Fibroblast of skin of back (primary cell): ENCODE data around the gene KDM1A.

ENCODE experiments used
- DNase-seq: peaks from one replicate; pipeline ENCODE4 v3.0.0-alpha.2; 2013

KDM1A gene

DNA sequence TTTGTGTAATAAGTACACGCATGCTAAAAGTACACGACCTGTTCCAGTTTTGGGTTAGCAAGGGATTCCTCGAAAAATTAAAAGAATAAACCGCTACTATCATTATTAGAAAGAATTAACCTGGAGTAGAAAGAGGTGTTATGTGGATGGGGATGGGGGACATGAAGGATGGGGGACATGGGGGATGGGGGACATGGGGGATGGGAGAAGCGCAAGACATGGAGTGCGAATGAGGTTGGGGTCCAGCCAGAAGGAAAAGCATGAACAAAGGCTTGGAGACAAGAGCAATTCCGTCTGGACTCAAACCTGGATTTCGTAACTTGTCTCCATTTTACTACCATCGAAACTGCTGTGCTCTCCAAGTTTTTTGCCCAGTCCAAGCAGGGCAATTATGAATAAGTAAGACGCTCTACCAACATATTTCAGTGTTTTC, 591 bp upstream of the KDM1A start:
- DNase-seq = no peak

DNA sequence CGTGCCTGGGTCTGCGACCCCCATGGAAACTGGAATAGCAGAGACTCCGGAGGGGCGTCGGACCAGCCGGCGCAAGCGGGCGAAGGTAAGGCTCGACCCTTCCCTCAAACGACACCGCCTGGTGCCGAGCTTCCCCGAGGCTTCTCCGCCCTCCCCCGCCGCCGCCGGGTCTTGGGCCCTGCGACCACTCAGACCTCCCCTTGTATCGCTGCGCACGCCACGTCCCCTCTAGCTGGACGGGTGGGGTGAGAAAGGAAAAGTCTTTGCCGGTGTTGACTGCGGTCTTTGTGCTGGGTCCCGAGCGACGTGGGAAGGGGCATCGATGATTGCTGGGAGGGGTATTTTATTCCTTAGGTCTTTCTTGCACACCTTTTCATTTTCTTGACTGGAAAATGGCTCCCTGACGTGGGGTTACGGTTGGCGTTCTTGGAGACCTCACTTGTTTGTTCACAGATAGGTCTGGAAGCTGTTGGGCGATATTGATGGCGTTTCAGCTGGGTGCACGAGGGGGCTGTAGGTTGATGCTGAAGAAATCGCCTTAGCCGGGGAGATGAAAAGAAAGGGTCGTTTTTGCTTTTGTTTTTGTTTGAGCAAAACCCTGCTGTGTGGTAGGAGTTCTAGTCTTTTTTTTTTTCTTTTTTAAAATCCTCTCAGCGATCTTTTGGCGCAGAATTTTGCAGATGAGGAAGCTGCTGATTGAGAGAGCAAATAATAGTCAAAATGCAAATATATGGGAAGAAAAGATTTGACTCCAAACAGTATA, 776 bp downstream of the KDM1A start:
- DNase-seq = peak; percentile 38

DNA sequence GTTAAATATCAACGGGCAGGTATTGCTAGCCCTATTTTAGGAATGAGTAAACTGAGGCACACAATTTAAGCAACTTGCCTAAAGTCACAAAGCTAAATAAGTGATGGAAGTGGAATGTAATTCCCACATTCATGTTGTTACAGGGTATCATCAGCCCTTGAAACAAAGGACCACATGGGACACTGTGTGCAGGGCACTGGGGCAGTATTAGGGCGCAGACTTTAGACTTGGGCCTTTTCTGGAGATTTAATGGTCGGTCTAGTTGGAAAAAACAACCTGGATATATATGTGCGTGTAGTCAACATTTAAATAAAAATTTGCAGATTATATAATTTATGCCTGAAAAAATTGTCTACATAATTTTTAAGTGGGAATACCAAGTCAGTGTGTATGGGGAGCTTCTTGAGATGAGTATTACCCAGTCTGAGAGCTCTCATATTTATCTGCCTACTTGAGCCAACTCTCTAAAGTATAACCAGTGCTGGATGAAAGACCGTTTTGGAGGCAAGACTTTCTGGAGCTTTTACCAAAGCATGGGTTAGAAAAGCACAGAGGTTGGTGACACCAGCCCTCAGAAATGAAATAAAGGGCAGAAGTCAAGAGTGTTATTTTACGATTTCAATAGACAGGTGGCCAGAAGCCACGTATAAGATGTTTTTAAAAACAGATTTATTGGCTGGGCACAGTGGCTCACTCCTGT, 1.6 kb downstream of the KDM1A start:
- DNase-seq = no peak

DNA sequence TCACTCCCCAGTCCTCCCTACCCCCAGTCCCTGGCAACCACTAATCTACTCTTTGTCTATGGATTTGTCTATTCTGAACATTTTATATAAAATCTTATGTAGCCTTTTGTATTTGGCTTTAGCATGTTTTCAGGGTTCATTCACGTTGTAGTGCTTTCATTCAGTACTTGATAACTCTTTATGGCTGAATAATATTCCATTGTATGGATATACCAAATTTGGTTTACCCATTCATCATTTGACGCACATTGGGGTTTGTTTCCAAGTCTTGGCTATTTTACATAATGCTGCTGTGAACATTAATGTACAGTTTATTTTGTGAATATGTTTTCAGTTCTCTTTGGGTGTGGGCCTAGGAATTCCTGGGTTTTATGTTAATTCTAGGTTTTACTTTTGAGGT, 2.6 kb downstream of the KDM1A start:
- DNase-seq = no peak

DNA sequence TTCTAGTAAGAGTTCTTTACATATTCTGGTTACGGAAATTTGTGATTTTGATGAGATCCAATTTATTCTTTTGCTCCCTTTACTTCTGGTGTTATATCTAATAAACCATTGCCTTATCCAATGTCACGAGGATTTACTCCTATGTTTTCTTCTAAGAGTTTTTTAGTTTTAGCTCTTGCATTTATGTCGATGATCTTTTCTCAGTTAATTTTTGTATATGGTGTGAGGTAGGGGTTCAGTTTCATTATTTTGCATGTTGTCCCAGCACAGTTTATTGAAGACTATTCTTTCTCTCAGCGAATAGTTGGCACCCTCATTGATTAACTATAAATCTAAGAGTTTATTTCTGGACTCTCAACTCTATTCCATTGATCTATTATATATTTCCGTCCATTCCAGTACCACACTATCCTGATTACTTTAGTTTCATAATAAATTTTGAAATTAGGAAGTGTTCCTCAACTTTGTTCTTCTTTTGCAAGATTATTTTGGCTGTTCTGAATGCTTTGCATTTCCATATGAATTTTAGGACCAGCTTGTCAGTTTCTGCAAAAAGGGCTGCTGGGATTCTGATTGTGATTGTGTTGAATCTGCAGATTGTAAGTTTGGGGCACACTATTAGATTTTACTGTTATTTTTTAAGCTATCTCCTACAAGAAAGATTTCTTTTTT, 4.0 kb downstream of the KDM1A start:
- no peak for DNase-seq

DNA sequence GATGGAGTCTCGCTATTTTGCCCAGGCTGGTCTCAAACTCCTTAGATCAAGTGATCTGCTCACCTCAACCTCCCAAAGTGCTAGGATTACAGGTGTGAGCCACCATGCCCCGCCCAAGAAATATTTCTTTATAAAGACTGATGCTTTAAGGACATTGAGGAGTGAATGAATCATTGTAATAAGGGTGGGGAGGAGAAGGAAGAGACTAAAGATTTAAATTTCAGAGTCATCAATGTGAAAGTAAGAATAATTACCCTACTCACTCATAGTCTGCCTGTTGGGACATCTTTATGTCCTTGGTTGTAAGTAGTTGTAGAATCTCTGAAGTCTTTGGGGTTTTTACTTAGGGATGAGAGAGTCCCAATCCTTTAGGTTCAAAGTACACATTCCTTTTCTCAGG, 7.3 kb downstream of the KDM1A start:
- no peak for DNase-seq

DNA sequence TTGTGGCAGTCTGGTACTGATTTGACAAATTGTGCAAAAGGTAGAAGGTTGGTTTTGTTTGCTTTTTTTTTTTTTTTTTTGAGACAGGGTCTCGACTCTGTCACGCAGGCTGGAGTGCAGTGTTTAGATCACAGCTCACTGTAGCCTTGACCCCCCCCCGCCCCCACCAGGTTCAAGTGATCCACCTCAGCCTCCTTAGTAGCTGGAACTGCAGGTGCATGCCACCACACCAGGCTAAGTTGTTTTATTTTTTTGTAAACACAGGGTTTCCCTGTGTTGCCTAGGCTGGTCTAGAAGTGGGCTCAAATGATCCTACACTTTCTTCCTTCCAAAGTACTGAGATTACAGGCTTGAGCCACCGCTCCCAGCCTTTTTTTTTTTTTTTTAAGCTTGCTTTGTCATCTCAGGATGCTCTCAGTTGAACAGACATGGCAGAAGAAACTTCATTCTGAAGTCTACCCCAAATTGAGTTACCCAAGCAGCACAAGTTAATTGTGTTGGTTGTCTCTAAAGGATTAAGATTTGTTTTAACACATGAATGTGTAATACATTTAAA, 8.2 kb downstream of the KDM1A start:
- no peak for DNase-seq

DNA sequence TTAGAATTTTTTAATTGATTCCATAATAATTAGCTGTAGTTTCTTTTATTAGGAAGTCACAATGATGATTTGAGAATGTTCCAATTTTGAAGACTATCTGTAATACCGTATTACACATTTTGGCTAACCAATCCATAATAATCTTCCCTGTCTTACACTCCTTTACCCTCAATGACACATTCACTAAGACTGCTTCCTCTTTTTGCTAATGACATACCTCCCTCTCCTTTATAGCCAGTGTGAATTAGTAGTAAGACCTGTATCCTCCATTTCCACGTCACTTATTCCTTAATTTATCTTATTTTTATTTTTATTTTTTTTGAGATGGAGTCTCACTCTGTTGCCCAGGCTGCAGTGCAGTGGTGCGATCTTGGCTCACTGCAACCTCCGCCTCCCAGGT, 10.1 kb downstream of the KDM1A start:
- no peak for DNase-seq

DNA sequence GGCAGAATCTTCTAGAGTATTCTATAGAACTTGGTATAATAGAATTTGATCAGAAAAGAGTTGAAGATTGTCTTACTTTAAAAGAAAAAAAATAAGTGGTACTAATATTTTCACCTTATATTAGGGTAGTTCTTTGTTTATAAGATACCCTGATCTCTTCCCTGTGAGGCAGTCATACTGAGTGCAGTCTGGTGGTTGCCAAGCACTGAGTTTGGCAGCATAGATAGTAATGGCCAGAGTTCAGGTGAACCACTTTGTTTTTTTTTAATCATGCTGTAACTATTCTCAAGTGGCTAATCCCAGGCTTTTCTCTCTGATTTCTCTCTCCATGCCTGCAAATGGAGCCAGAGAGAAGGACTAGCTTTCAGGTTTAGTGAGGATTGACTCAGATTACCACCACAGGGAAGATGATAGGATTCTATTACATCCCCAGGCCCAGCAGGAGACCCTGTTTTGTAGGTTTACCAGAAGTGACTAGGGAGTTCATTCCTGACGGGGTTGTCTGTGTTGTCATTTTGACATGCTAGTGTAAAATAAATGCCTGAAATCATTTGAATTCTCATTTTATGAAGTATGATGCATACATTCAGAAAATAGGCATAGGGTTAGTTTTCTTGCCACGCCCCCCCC, 16.7 kb downstream of the KDM1A start:
- DNase-seq = peak; percentile 72

DNA sequence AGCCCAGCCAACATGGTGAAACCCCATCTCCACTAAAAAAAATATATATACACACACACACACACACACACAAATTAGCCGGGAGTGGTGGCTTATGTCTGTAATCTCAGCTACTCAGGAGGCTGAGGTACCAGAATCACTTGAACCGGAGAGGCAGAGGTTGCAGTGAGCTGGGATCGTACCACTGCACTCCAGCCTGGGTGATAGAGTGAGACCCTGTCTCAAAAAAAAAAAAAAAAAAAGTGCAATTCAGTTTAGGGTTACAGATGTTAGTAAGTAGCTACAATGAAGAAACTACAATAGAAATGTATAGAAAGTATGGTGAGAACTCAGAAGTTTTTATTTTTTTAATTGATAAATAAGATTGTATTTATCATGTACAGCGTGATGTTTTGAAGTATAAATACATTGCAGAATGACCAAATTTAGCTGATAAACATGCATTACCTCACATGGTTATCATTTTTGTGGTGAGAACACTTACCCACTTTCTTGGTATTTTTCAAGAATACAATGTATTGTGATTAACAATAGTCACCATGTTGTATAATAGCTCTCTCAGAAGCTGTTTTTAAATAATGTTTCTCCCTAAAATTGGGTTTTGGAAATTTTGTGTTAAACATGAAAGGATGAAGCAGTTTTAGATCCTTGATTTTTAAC, 17.9 kb downstream of the KDM1A start:
- DNase-seq = peak; percentile 17

DNA sequence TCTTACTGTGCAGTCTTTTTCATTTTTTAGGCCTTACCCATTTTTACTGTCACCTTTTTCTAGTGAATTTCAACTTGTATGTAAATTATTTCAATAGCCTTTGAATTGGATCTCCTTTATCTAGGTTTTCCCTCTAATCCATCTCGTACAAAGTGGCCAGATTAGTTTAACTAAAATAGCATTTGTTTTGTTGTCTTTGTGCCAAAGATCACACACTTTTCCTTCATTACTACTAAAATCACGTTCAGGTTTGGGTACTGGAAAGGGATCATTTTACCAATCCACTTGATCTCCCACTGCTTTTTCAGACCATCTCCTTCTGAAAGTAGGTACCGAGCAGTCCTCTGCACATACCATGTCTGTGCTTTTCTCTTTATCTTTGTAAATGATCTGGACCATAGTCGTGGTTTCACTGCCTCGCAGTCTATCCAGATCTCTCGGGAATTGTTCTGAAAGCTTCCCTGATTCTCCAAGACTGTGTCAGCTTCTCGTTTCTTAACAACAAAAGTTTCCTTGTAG, 20.1 kb downstream of the KDM1A start:
- DNase-seq = peak; percentile 27

DNA sequence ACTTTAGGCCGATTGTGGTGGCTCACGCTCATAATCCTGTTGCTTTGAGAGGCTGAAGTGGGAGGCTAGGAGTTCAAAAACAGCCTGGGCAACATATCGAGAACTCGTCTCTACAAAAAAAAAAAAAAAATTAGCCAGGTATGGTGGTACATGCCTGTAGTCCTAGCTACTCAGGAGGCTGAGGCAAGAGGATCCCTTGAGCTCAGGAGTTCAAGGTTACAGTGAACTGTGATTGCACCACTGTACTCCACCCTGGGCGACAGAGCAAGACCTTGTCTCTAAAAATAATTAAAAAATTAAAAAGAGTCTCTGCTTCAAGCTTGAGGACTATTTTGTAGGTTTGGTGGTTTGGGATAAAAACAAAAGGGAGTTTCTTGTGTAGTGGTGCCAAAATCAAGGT, 21.2 kb downstream of the KDM1A start:
- no peak for DNase-seq

DNA sequence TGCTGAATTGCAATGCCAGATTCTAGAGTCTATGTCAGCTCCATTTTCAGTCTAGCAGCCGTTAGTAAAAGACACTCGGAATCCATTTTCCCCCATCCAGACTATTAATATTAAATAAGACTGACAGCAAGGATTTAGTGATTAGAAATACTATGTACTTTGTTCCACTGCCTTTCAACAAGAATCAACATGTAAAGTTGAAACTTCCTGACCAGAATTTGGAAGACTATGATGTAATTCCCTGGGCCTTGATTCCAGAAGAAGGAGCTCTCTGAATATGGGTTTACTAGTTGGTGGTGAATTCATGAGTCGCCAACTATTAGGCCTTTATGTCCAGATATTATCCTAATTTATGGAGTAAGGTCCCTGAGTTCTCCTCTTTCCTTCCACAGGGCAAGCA, 24.8 kb downstream of the KDM1A start:
- DNase-seq = no peak

DNA sequence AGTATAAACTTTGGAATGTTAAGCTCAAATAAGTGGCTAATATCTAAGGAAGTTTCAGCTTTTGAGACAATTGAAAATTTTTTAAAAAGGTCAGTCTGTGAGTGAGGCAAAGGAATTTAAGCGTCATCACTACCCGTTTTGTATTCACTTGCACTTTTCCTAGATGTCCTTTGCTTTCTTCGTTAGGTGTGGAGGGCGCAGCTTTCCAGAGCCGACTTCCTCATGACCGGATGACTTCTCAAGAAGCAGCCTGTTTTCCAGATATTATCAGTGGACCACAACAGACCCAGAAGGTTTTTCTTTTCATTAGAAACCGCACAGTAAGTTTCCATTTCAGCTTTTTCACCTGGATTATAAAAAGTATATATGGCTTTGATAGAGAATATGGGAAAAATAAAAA, 30.9 kb downstream of the KDM1A start:
- no peak for DNase-seq

DNA sequence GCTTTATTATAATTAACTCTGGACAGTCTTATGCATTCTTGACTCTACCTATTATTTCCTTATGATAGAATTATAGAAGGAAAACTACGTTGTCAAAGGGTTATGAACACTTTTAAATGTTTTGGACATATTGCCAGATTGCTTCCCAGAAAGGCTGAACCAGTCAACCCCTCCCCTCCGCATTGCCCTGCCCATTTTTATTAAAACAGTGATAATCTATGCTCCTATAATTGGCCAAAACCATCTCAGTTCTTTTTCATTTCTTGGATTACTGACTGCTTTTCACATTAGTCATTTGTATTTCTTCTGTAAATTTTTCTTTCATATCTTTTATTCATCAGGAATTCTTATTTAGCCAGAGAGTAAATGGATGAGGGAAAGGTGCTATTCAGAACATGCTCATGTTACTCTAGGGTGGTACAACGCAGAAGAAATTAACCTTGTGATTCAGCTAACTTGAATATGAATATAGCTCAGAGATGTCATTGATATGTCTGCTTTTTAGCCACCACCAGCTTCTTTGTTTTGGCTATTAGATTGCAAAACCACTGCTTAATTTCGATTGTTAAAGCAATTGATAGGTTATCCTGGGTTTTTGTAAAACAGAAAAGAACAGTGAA, 32.1 kb downstream of the KDM1A start:
- DNase-seq = peak; percentile 4

DNA sequence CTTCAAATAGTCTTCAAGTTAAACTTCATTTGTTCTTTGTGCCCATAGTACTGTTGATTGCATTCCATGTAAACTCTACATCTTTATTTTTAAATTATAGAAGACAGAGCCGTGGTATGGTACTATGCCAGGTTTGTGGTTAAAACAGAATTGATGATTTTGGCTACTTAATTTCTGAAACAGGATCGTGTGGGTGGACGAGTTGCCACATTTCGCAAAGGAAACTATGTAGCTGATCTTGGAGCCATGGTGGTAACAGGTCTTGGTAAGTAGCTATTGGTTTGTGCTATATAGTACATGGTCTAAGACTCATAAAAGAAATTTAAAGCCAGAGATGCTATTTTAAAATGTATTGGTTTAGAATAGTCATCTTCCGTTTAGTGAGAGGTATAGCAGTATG, 38.0 kb downstream of the KDM1A start:
- DNase-seq = no peak

DNA sequence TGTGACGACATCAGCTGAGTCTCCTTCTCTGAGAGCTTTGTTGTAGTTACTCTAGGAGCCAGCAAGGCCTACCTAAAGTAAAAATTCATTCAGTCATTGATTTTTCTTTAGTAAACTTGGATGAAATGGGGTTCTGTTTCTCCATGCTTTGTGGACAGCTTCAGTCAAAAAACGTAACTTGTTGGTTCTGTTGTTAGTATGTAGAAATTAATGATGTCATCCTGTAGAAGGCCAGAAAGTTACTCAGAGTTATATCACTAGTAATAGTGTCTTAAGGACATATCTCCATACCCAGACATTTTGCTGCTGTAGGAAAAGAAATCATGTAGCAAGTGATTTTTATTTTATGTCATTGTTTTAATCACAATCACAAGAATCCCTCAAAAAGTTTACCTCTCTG, 43.0 kb downstream of the KDM1A start:
- no peak for DNase-seq

DNA sequence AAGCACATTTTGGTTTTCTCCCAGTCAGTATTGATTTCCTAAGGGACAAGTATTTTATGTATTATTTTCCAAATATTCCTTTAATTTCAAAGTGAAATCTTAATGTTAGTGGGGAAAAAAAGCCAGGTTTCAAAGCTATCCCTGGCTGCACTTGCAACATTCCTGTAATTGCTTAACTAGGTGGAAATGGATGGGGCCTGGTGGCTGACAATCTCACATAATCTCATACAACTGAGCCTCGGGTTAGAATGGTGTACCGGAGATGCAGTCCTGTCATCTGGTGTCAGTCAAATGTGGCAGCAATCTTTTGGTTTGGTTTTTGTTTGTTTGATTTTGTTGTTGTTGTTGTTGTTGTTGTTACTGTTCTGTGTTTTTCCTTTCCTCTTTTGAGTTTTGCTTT, 46.1 kb downstream of the KDM1A start:
- no peak for DNase-seq

DNA sequence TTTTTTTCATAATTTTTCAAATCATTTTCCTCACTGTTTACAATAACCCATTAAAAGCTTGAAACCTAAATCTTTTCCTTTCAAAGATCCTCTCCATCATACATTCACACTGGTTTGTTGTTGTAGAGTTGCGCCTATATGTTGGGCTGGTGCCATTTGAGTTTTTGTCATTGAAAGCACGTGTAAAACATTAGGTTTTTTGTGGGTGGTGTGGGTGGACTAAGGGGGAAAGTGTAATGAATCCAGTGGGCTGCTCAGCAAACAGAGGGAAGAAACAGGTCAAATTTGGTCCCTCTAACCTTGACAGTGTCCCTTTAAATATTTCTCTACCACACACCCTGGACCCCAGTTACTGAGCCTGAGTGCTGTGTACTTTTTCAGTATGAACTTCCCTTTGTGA, 46.8 kb downstream of the KDM1A start:
- DNase-seq = no peak

DNA sequence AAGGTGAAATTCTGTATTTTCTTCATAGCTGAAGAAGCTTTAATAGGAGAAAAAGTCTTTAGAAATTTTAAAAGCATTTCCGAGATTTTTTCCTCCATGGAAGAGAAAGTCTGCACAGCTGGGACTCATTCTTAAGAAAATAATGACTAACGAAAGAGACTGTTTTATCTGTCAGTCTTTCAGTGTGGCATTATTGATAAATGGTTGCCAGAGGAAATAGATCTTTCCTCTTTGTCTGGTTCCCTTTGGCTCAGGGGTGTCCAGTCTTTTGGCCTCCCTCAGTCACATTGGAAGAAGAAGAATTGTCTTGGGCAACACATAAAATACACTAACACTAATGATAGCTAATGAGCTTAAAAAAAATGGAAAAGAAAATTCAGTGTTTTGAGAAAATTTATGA, 49.9 kb downstream of the KDM1A start:
- DNase-seq = no peak

DNA sequence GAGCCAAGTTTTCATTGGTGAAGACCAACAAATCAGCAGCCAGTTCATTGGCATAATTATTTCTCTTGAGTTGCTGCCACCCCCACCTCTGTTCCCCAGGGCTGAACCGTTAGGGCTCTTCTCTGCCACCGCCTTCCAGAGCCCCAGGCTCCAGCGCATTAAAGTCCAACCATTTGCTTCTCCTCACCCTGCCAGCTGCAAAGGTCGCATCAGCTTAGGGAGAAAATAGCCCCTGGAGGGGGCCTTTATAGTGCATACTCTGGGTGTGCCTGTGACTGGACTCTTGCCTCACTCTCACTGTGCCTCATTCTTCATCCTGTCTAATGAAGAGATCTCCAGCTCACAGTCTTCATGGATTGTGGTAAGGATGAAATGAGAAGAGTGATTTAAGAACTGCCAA, 50.4 kb downstream of the KDM1A start:
- DNase-seq = no peak

DNA sequence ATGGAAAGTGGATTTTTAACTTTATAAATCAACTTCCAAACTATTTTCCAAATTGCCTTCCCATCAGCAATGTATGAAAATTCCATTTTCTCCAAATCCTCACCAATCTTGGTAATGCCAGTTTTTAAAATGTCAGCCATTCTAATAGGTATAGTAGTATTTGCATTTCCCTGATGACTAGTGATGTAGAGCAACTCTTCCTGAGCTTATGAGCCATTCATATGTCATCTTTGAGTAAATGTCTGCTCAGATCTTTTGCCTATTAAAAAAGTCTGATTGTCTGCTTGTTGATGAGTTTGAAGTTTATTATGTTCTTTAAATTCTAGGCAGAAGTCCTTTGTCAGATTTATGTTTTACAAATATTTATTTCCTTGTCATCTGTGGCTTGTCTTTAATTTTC, 54.7 kb downstream of the KDM1A start:
- no peak for DNase-seq
